HepG2 (cell line): ENCODE measurements around the gene COX6B1. TPM values are rescaled to one million over a fixed set of nuclear protein-coding genes. Genes with fewer than 3 reads are reported as not detected.

ENCODE experiments used
- BCL6 ChIP-seq: IDR thresholded peaks from 2 replicates; pipeline ENCODE4 v1.6.1; 2016; ENCODE audit warnings: missing genetic modification reagents, missing compliant biosample characterization
- HNRNPH1 ChIP-seq: fragments of 200-400 bp; formaldehyde crosslinking; optimal IDR thresholded peaks from 2 replicates; pipeline ENCODE3; 2017; ENCODE audit warnings: mild to moderate bottlenecking, low read depth, low read length
- PTBP1 ChIP-seq: fragments of 200-400 bp; formaldehyde crosslinking; IDR thresholded peaks from 2 replicates; pipeline ENCODE4 v1.6.1; 2018; ENCODE audit warnings: low read length, low read depth; ENCODE audit not compliant: poor library complexity, severe bottlenecking
- RAD51 ChIP-seq: fragments of 450-650 bp; IDR thresholded peaks from 2 replicates; pipeline ENCODE4 v1.6.1; 2016; ENCODE audit warnings: borderline replicate concordance
- SIN3A ChIP-seq: IDR thresholded peaks from 2 replicates; pipeline ENCODE4 v1.6.1; 2011; ENCODE audit warnings: low read depth, mild to moderate bottlenecking, control low read depth, low read length, borderline replicate concordance
- SMC3 ChIP-seq: IDR thresholded peaks from 2 replicates; pipeline ENCODE4 v1.6.1; 2011; ENCODE audit warnings: low read length, improper control_type of control experiment
- STAG1 ChIP-seq: sonication (generic); formaldehyde crosslinking; IDR thresholded peaks from 2 replicates; pipeline ENCODE4 v1.4.0; 2020; ENCODE audit warnings: missing genetic modification reagents
- WIZ ChIP-seq: sonication (generic); formaldehyde crosslinking; IDR thresholded peaks from 2 replicates; pipeline ENCODE4 v1.5.1; 2020; ENCODE audit warnings: mild to moderate bottlenecking, missing genetic modification reagents
- YEATS2 ChIP-seq: sonication (generic); formaldehyde crosslinking; IDR thresholded peaks from 2 replicates; pipeline ENCODE4 v1.4.0; 2020; ENCODE audit warnings: missing genetic modification reagents, borderline replicate concordance
- ZNF337 ChIP-seq: sonication (generic); formaldehyde crosslinking; IDR thresholded peaks from 2 replicates; pipeline ENCODE4 v1.5.1; 2020; ENCODE audit warnings: missing genetic modification reagents, low read depth, mild to moderate bottlenecking, borderline replicate concordance
- ZNF558 ChIP-seq: sonication (generic); formaldehyde crosslinking; IDR thresholded peaks from 2 replicates; pipeline ENCODE4 v1.9.0; 2022; ENCODE audit warnings: mild to moderate bottlenecking, missing genetic modification reagents, borderline replicate concordance
- ZNF619 ChIP-seq: sonication (generic); formaldehyde crosslinking; IDR thresholded peaks from 2 replicates; pipeline ENCODE4 v1.4.0; 2020; ENCODE audit warnings: mild to moderate bottlenecking, missing genetic modification reagents
- ZNF777 ChIP-seq: sonication (generic); formaldehyde crosslinking; IDR thresholded peaks from 2 replicates; pipeline ENCODE4 v1.4.0; 2020; ENCODE audit warnings: missing genetic modification reagents
- ZNF816 ChIP-seq: sonication (generic); formaldehyde crosslinking; IDR thresholded peaks from 2 replicates; pipeline ENCODE4 v1.8.0; 2022; ENCODE audit warnings: missing genetic modification reagents, mild to moderate bottlenecking, borderline replicate concordance
- polyA plus RNA-seq, 8 experiments: library from polyadenylated mRNA; depleted of rRNA in 3 of 8; stranded (reverse) in 7 of 8; unstranded in 1 of 8; fragments of >200 nt; fragmentation: Illumina TruSeq in 4 of 8; extraction: Trizol in 4 of 8; gene quantifications; 2 replicates each; pipeline versions ENCODE4 v1.2.1 to v1.2.3, GENCODE V29; 2011 to 2016; ENCODE audit warnings: low read depth in 4 of 8, missing spikeins in 1 of 8, mixed read lengths in 1 of 8; ENCODE audit not compliant: insufficient read depth in 1 of 8
- total RNA-seq, 5 experiments: library from RNA; depleted of rRNA; stranded (reverse); fragments of >200 nt; fragmentation: Illumina TruSeq; extraction: Trizol; gene quantifications; 2 replicates each; pipeline ENCODE4 v1.2.3, GENCODE V29; 2016; ENCODE audit warnings: low read depth in 1 of 5
- TF ChIP-seq, protein P1 (sequence below): sonication (generic); formaldehyde crosslinking; IDR thresholded peaks from 2 replicates; pipeline ENCODE4 v1.5.1; 2020; ENCODE audit warnings: missing genetic modification reagents, mild to moderate bottlenecking, borderline replicate concordance
- TF ChIP-seq, protein P2 (sequence below): IDR thresholded peaks from 2 replicates; pipeline ENCODE4 v1.6.1; 2016; ENCODE audit warnings: low read depth
- TF ChIP-seq, protein P3 (sequence below): sonication (generic); formaldehyde crosslinking; IDR thresholded peaks from 2 replicates; pipeline ENCODE4 v1.5.0; 2020; ENCODE audit warnings: mild to moderate bottlenecking, missing genetic modification reagents, borderline replicate concordance
- TF ChIP-seq, protein P4 (sequence below): sonication (generic); formaldehyde crosslinking; conservative IDR thresholded peaks from 2 replicates; pipeline ENCODE4 v1.8.0; 2022; ENCODE audit warnings: mild to moderate bottlenecking, moderate library complexity, missing genetic modification reagents

COX6B1 gene
- total and polyA plus RNA-seq, 2 of the 13 experiments (the other 11 are each of a cell fraction or from before 2014, with no cell fraction given), result 481 to 487 TPM

DNA sequence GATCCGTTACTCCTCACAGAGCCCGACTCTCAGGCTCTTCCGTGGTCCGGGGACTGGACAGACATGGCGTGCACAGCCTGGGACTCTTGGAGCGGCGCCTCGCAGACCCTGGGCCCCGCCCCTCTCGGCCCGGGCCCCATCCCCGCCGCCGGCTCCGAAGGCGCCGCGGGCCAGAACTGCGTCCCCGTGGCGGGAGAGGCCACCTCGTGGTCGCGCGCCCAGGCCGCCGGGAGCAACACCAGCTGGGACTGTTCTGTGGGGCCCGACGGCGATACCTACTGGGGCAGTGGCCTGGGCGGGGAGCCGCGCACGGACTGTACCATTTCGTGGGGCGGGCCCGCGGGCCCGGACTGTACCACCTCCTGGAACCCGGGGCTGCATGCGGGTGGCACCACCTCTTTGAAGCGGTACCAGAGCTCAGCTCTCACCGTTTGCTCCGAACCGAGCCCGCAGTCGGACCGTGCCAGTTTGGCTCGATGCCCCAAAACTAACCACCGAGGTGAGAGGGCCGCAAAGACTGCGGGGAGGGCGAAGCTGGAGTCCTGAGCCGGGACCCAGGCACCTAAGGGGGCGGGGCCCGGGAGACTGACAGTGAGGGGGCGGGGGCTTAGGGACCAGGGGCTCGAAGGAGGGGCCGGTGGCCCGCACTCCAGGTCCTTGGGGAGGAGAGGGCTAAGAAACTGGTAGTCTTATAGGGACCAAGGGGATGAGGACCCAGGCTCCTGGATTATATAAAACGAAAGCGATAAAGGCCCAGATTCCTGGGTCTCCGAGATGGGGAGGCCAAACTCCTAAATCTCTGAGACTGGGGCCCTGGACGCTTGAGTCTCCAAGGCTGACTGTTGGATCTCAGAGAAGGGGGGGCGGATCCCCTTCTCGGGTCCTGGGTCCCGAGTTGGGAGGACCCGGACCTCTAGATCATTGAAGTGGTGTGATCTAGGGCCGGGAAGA is 4.6 kb upstream of the COX6B1 start (continued):
- TF ChIP-seq ZNF777 (CRISPR knock-in tag) (peak; percentile 98), ZNF816 (CRISPR knock-in tag) (peak; percentile 69; the same call in 1 of the 2 replicates), BCL6 (CRISPR knock-in tag) (no peak; the same call in 1 of the 2 replicates), STAG1 (CRISPR knock-in tag) (peak; percentile 33), SMC3 (no peak; the same call in 1 of the 2 replicates), SIN3A (peak; percentile 33; the same call in 1 of the 2 replicates), PTBP1 (no peak), HNRNPH1 (no peak), YEATS2 (CRISPR knock-in tag) (peak; percentile 44; the same call in 1 of the 2 replicates), ZNF558 (peak; percentile 79; the same call in 1 of the 2 replicates), ZNF619 (peak; percentile 77; the same call in 1 of the 2 replicates), ZNF337 (CRISPR knock-in tag) (peak; percentile 69; the same call in 1 of the 2 replicates), WIZ (CRISPR knock-in tag) (no peak; the same call in 1 of the 2 replicates), RAD51 (no peak)
- TF ChIP-seq, protein P1, sequence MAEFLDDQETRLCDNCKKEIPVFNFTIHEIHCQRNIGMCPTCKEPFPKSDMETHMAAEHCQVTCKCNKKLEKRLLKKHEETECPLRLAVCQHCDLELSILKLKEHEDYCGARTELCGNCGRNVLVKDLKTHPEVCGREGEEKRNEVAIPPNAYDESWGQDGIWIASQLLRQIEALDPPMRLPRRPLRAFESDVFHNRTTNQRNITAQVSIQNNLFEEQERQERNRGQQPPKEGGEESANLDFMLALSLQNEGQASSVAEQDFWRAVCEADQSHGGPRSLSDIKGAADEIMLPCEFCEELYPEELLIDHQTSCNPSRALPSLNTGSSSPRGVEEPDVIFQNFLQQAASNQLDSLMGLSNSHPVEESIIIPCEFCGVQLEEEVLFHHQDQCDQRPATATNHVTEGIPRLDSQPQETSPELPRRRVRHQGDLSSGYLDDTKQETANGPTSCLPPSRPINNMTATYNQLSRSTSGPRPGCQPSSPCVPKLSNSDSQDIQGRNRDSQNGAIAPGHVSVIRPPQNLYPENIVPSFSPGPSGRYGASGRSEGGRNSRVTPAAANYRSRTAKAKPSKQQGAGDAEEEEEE (CRISPR knock-in tag), result 0 out of 2 replicates have a peak, but pooled peaks have one; percentile 24
- TF ChIP-seq, protein P2, sequence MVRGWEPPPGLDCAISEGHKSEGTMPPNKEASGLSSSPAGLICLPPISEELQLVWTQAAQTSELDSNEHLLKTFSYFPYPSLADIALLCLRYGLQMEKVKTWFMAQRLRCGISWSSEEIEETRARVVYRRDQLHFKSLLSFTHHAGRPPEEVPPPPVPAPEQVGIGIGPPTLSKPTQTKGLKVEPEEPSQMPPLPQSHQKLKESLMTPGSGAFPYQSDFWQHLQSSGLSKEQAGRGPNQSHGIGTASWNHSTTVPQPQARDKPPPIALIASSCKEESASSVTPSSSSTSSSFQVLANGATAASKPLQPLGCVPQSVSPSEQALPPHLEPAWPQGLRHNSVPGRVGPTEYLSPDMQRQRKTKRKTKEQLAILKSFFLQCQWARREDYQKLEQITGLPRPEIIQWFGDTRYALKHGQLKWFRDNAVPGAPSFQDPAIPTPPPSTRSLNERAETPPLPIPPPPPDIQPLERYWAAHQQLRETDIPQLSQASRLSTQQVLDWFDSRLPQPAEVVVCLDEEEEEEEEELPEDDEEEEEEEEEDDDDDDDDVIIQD (CRISPR knock-in tag), result peak; percentile 46; the same call in 1 of the 2 replicates
- TF ChIP-seq, protein P3, sequence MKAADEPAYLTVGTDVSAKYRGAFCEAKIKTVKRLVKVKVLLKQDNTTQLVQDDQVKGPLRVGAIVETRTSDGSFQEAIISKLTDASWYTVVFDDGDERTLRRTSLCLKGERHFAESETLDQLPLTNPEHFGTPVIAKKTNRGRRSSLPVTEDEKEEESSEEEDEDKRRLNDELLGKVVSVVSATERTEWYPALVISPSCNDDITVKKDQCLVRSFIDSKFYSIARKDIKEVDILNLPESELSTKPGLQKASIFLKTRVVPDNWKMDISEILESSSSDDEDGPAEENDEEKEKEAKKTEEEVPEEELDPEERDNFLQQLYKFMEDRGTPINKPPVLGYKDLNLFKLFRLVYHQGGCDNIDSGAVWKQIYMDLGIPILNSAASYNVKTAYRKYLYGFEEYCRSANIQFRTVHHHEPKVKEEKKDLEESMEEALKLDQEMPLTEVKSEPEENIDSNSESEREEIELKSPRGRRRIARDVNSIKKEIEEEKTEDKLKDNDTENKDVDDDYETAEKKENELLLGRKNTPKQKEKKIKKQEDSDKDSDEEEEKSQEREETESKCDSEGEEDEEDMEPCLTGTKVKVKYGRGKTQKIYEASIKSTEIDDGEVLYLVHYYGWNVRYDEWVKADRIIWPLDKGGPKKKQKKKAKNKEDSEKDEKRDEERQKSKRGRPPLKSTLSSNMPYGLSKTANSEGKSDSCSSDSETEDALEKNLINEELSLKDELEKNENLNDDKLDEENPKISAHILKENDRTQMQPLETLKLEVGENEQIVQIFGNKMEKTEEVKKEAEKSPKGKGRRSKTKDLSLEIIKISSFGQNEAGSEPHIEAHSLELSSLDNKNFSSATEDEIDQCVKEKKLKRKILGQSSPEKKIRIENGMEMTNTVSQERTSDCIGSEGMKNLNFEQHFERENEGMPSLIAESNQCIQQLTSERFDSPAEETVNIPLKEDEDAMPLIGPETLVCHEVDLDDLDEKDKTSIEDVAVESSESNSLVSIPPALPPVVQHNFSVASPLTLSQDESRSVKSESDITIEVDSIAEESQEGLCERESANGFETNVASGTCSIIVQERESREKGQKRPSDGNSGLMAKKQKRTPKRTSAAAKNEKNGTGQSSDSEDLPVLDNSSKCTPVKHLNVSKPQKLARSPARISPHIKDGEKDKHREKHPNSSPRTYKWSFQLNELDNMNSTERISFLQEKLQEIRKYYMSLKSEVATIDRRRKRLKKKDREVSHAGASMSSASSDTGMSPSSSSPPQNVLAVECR, result peak; percentile 78; the same call in 1 of the 2 replicates
- TF ChIP-seq, protein P4, sequence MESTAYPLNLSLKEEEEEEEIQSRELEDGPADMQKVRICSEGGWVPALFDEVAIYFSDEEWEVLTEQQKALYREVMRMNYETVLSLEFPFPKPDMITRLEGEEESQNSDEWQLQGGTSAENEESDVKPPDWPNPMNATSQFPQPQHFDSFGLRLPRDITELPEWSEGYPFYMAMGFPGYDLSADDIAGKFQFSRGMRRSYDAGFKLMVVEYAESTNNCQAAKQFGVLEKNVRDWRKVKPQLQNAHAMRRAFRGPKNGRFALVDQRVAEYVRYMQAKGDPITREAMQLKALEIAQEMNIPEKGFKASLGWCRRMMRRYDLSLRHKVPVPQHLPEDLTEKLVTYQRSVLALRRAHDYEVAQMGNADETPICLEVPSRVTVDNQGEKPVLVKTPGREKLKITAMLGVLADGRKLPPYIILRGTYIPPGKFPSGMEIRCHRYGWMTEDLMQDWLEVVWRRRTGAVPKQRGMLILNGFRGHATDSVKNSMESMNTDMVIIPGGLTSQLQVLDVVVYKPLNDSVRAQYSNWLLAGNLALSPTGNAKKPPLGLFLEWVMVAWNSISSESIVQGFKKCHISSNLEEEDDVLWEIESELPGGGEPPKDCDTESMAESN (CRISPR knock-in tag), result peak; percentile 92
